Measurements from ENCODE around the gene DCUN1D3.

The DCUN1D3 gene

GRCh38 chr16:20918486-20919239, 18.5 kb upstream of the DCUN1D3 start:
- no peak for DNase-seq (ENCODE audit: low read depth)

- no peak for DNase-seq (ENCODE audit: low read depth)
Measured at GRCh38 chr16:20916942-20917341, 16.8 kb upstream of the DCUN1D3 start.

- DNase-seq (ENCODE audit: low read depth): no peak
Measured at GRCh38 chr16:20916289-20916688, 16.1 kb upstream of the DCUN1D3 start.

GRCh38 chr16:20911361-20911760, 11.2 kb upstream of the DCUN1D3 start:
- no peak for DNase-seq (ENCODE audit: low read depth)

GRCh38 chr16:20910781-20911321, 10.7 kb upstream of the DCUN1D3 start:
- no peak for DNase-seq (ENCODE audit: low read depth)

- DNase-seq (ENCODE audit: low read depth): no peak
Measured at GRCh38 chr16:20906341-20907255, 6.4 kb upstream of the DCUN1D3 start.

- DNase-seq (ENCODE audit: low read depth): no peak
Measured at GRCh38 chr16:20905576-20905975, 5.4 kb upstream of the DCUN1D3 start.

GRCh38 chr16:20904507-20905081, 4.4 kb upstream of the DCUN1D3 start:
- DNase-seq (ENCODE audit: low read depth): no peak

GRCh38 chr16:20903899-20904506, 3.8 kb upstream of the DCUN1D3 start:
- no peak for DNase-seq (ENCODE audit: low read depth)

GRCh38 chr16:20903116-20903898, 3.1 kb upstream of the DCUN1D3 start:
- no peak for DNase-seq (ENCODE audit: low read depth)

- DNase-seq (ENCODE audit: low read depth): no peak
Measured at GRCh38 chr16:20902426-20902825, 2.3 kb upstream of the DCUN1D3 start.

- no peak for DNase-seq (ENCODE audit: low read depth)
Measured at GRCh38 chr16:20901436-20902112, 1.4 kb upstream of the DCUN1D3 start.

- no peak for DNase-seq (ENCODE audit: low read depth)
Measured at GRCh38 chr16:20901068-20901435, 894 bp upstream of the DCUN1D3 start.

- DNase-seq (ENCODE audit: low read depth): peak; percentile 12
Measured at GRCh38 chr16:20899477-20900298, 470 bp downstream of the DCUN1D3 start.

- DNase-seq (ENCODE audit: low read depth): no peak
Measured at GRCh38 chr16:20899071-20899470, 1.1 kb downstream of the DCUN1D3 start.

GRCh38 chr16:20897922-20898321, 2.2 kb downstream of the DCUN1D3 start:
- DNase-seq (ENCODE audit: low read depth): no peak

- no peak for DNase-seq (ENCODE audit: low read depth)
Measured at GRCh38 chr16:20897253-20897897, 2.8 kb downstream of the DCUN1D3 start.

- no peak for DNase-seq (ENCODE audit: low read depth)
Measured at GRCh38 chr16:20894388-20894787, 5.8 kb downstream of the DCUN1D3 start.

- DNase-seq (ENCODE audit: low read depth): no peak
Measured at GRCh38 chr16:20889625-20890275, 10.4 kb downstream of the DCUN1D3 start.

Measured in activated T-cell treated with anti-CD3 and anti-CD28 coated beads for 1 hour (primary cell).